ENCODE measurements around the gene KYNU.
"Not testable (repeated sequence)": the region's sequence is repeated elsewhere in the genome, so short reads cannot be mapped to it uniquely, and the experiment has no call there.

Gene KYNU

GRCh38 chr2:143026411-143027054 lies 149.1 kb downstream of the KYNU start:
- TF ChIP-seq CTCF (IDR thresholded peaks at IDR 0.05; ENCODE audit: low read depth, low read length), result no peak
- DNase-seq (ENCODE audit: extremely low read depth, low read depth), result no peak

- DNase-seq (ENCODE audit: extremely low read depth, low read depth), result no peak
- no peak for TF ChIP-seq CTCF (IDR thresholded peaks at IDR 0.05; ENCODE audit: low read depth, low read length)
Observed at GRCh38 chr2:143029141-143029540, 151.7 kb downstream of the KYNU start.

DNA sequence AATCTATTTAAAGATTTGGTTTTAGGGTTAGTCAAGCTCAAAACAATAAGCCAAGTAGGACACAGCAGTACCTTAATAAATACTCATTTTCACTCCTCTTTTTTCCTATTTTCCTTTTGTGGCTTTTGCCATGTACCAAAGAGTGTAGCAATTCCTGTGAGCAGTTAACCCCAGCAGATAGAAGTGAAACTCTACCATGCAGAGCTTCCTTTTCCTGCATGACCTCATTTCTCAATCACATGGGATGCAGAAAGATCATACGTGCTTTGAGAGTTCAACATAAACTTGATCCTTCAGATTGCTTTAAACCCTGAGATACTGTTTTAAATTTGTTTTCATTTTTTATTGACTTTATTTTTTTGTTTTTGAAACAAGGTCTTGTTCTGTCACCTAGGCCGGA lies 152.7 kb downstream of the KYNU start:
- DNase-seq (ENCODE audit: extremely low read depth, low read depth), result no peak
- no peak for TF ChIP-seq CTCF (IDR thresholded peaks at IDR 0.05; ENCODE audit: low read depth, low read length)

- peak; percentile 48 for DNase-seq (ENCODE audit: extremely low read depth, low read depth)
- TF ChIP-seq CTCF (IDR thresholded peaks at IDR 0.05; ENCODE audit: low read depth, low read length), result peak; percentile 92
Observed at GRCh38 chr2:143034292-143035074, 157.0 kb downstream of the KYNU start.

DNA sequence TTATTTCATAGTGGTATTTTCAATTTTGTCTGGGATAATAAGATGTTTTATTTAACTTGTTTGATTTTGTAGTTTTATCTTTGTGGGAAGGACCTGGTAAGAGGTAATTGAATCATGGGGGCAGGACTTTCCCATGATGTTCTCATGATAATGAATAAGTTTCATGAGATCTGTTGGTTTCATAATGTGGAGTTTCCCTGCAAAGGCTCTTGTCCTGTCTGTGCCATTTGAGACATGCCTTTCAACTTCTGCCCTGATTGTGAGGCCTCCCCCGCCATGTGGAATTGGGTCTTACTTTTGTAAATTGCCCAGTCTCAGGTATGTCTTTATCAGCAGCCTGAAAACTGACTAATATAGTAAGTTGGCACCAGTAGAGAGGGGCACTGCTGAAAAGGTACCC lies 174.0 kb downstream of the KYNU start:
- TF ChIP-seq CTCF (IDR thresholded peaks at IDR 0.05; ENCODE audit: low read depth, low read length), result no peak
- no peak for DNase-seq (ENCODE audit: extremely low read depth, low read depth)

DNA sequence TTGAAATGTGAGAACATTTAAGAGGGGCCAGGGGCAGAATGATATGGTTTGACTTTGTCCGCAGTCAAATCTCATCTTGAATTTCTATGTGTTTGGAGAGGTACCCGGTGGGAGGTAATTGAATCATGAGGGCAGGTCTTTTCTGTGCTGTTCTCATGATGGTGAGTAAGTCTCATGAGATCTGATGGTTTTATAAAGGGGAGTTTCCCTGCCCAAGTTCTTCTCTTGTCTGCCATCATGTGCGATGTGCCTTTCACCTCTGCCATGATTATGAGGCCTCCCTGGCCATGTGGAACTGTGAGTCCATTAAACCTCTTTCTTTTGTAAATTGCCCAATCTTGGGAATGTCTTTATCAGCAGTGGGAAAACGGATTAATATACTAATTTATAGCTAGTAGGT lies 176.0 kb downstream of the KYNU start:
- DNase-seq (ENCODE audit: extremely low read depth, low read depth), result not testable (repeated sequence)

DNA sequence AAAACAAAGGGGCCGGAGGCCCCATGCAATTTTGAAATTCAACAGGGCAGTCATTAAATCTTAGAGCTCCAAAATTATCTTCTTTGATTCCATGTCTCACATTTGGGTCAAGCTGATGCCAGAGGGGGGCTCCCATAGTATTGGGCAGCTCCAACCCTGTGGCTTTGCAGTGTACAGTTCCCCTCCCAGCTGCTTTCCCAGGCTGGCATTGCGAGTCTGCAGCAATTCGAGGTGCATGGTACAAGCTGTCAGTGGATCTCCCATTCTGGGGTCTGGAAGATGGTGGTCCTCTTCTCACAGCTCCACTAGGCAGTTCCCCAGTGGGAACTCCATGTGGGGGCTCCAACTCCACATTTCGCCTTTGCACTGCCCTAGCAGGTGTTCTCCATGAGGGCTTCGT lies 179.1 kb downstream of the KYNU start:
- TF ChIP-seq CTCF (IDR thresholded peaks at IDR 0.05; ENCODE audit: low read depth, low read length), result no peak
- no peak for DNase-seq (ENCODE audit: extremely low read depth, low read depth)

Measured in AG09319 (cell line).